Measurements from ENCODE around the gene MUC5AC. TPM values are rescaled to one million over a fixed set of nuclear protein-coding genes. Genes with fewer than 3 reads are reported as not detected.

Gene MUC5AC, protein sequence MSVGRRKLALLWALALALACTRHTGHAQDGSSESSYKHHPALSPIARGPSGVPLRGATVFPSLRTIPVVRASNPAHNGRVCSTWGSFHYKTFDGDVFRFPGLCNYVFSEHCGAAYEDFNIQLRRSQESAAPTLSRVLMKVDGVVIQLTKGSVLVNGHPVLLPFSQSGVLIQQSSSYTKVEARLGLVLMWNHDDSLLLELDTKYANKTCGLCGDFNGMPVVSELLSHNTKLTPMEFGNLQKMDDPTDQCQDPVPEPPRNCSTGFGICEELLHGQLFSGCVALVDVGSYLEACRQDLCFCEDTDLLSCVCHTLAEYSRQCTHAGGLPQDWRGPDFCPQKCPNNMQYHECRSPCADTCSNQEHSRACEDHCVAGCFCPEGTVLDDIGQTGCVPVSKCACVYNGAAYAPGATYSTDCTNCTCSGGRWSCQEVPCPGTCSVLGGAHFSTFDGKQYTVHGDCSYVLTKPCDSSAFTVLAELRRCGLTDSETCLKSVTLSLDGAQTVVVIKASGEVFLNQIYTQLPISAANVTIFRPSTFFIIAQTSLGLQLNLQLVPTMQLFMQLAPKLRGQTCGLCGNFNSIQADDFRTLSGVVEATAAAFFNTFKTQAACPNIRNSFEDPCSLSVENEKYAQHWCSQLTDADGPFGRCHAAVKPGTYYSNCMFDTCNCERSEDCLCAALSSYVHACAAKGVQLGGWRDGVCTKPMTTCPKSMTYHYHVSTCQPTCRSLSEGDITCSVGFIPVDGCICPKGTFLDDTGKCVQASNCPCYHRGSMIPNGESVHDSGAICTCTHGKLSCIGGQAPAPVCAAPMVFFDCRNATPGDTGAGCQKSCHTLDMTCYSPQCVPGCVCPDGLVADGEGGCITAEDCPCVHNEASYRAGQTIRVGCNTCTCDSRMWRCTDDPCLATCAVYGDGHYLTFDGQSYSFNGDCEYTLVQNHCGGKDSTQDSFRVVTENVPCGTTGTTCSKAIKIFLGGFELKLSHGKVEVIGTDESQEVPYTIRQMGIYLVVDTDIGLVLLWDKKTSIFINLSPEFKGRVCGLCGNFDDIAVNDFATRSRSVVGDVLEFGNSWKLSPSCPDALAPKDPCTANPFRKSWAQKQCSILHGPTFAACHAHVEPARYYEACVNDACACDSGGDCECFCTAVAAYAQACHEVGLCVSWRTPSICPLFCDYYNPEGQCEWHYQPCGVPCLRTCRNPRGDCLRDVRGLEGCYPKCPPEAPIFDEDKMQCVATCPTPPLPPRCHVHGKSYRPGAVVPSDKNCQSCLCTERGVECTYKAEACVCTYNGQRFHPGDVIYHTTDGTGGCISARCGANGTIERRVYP (N-terminal part only)
- total RNA-seq (2021; fragmentation: NEBNext Ultra II Directional; extraction: Animal tissue kit (Norgen Biotek cat#: 25700)), result not detected
- long read RNA-seq, result 0 reads

DNA sequence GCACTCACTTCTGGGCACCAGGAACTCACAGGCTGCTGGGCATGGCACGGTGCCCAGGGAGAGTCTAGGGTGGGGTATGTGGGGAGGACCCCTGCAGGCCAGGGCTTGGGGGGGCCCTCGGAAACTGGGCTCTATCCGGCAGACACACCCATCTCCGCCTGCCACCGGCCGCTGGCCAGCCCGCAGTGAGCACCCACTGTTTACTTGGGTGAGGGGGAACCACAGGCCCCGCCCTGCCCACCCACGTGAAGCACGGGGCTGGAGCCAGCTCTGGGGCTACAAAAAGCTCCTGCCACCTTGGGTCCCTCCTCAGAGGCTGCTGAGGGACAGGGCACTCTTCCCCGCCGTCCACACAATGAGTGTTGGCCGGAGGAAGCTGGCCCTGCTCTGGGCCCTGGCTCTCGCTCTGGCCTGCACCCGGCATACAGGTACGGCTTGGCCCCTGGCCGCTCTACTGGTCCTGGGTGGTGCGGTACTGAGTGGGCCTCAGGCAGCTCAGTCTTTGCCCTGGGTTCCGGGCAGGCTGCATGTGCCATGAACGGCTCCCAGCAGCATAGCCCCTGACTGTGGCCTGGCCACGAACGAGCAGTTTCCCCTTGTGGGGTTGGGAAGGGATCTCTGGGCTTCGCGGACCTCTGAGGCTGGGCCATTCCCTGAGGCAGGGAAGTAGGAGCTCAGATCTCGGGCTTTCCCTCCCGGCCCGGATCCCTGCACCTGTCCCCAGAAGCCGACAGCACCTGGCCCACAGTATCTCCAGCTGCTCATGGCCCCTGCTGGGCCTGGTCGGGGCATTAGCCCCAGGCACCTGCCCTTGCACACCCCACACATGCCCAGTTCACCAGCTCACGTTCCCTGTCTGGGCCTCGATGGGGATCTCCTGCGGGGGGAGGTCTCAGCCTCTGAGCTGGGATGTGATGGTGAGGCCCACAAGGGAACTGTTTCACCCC, at the start of gene MUC5AC:
MUC5AC (plus strand) TSS at position 309 of the 947 bp plus-strand sequence; CDS start at position 356, 47 bp downstream.
- no peak for DNase-seq
- Mint-ChIP-seq H3K36me3 (ENCODE audit: low read depth) (no peaks in the 10 kb centered on the region), H3K27ac (no peak within 1 kb of the TSS), H3K9me3 (no peaks in the 10 kb centered on the region; the same call in 1 of the 2 replicates), H3K4me3 (no peak within 1 kb of the TSS), H3K4me1 (ENCODE audit: low read depth) (no peaks in the 10 kb centered on the region), H3K27me3 (ENCODE audit: insufficient read depth) (peaks cover 9% of the 10 kb centered on the region)
- TF ChIP-seq, protein P1, sequence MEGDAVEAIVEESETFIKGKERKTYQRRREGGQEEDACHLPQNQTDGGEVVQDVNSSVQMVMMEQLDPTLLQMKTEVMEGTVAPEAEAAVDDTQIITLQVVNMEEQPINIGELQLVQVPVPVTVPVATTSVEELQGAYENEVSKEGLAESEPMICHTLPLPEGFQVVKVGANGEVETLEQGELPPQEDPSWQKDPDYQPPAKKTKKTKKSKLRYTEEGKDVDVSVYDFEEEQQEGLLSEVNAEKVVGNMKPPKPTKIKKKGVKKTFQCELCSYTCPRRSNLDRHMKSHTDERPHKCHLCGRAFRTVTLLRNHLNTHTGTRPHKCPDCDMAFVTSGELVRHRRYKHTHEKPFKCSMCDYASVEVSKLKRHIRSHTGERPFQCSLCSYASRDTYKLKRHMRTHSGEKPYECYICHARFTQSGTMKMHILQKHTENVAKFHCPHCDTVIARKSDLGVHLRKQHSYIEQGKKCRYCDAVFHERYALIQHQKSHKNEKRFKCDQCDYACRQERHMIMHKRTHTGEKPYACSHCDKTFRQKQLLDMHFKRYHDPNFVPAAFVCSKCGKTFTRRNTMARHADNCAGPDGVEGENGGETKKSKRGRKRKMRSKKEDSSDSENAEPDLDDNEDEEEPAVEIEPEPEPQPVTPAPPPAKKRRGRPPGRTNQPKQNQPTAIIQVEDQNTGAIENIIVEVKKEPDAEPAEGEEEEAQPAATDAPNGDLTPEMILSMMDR (IDR thresholded peaks at IDR 0.05), result no peak

DNA sequence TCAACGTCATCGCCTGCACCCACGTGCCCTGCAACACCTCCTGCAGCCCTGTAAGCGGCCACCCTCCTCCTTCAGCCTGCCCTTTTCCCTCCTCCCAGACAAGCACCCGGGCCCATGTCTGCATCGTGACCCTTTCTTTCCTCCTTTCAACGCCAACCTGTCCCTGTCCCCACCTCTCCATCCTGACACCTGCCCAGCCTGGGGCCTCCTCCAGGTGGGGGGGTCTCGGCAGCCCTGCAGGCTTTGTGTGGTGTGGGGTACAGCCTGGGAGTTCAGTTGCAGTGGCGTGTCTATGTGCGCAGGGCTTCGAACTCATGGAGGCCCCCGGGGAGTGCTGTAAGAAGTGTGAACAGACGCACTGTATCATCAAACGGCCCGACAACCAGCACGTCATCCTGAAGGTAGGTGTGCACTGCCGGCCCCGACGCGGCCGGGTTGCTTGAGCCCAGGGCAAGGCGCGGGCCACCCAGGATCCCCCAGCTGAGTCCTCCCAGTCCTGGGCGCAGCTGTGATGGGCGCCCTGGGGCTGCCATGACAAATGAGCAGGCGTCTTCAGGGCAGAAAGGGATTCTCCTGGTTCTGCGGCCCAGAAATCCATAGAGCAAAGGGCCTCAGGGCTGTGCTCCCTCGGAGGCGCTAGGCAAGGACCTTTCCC, 49.4 kb upstream of the MUC5AC start:
- Mint-ChIP-seq H3K27me3 (ENCODE audit: insufficient read depth) (peaks cover 4% of the 10 kb centered on the region; the same call in 1 of the 2 replicates), H3K9me3 (peaks cover 9% of the 10 kb centered on the region), H3K36me3 (ENCODE audit: low read depth) (no peaks in the 10 kb centered on the region; the same call in 1 of the 2 replicates), H3K27ac (no peak overlapping the region), H3K4me1 (ENCODE audit: low read depth) (no peaks in the 10 kb centered on the region), H3K4me3 (no peak overlapping the region)
- DNase-seq, result no peak
- TF ChIP-seq, protein P1 (IDR thresholded peaks at IDR 0.05), result no peak

DNA sequence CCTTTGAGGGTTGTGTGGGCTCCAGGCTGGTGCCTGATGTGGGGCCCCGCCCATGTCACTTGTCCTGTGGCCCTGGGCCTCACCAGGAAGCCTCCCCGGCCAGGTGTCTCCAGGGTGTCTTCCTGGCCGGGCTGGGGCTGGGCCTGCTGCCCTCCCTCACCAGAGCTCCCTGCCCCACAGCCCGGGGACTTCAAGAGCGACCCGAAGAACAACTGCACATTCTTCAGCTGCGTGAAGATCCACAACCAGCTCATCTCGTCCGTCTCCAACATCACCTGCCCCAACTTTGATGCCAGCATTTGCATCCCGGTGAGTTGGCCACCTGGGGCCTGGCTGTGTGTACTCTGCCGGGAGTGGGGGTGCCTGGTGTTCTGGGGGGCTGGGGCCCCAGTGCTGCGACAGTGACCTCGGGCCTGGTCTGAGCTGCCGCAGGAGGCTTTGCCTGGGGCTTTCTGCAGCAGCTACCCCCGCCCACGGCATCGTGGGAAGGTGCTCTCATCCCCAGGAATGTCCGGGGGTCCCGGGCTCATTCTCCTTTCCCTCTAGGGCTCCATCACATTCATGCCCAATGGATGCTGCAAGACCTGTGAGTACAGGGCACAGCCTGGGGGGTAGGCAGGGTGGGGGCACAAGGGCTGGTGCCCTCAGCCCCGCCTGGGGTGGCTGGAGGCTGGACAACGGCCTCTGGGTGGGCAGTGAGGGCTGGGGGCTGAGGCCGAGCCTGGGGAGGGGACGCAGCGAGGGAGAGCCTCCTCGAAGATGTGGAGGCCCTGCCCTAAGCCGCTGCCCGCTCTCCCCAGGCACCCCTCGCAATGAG, 48.4 kb upstream of the MUC5AC start:
- no peak overlapping the region for H3K27ac Mint-ChIP-seq
- peaks cover 7% of the 10 kb centered on the region for H3K27me3 Mint-ChIP-seq (ENCODE audit: insufficient read depth)
- H3K36me3 Mint-ChIP-seq (ENCODE audit: low read depth), result no peaks in the 10 kb centered on the region; the same call in 1 of the 2 replicates
- H3K4me3 Mint-ChIP-seq, result no peak overlapping the region
- H3K4me1 Mint-ChIP-seq (ENCODE audit: low read depth), result no peaks in the 10 kb centered on the region
- peaks cover 9% of the 10 kb centered on the region for H3K9me3 Mint-ChIP-seq
- TF ChIP-seq, protein P1 (IDR thresholded peaks at IDR 0.05), result no peak
- no peak for DNase-seq

Measured in HFFc6 (cell line).